PC-9 (cell line): ENCODE measurements around the gene PP2D1.

Source experiments
- CTCF ChIP-seq: fragments of 200-600 bp; sonication (generic); conservative IDR thresholded peaks from 2 replicates; pipeline ENCODE4 v1.6.1; 2017; ENCODE audit warnings: mixed run types, antibody characterized with exemption, mild to moderate bottlenecking, moderate library complexity
- EZH2 ChIP-seq: fragments of 200-600 bp; sonication (generic); IDR thresholded peaks from 2 replicates; pipeline ENCODE4 v1.8.0; 2017; ENCODE audit warnings: antibody characterized with exemption, low read depth

- TF ChIP-seq CTCF (no peak), EZH2 (no peak)
These were observed 49.1 kb upstream of the PP2D1 start for GRCh38 chr3:20060974-20061685.
